Parathyroid adenoma (tissue), 2 donors: ENCODE results near the gene GPS2.

Experiments used
- H2AFZ ChIP-seq: fragments of 300-600 bp; sonication (generic); one replicate; pipeline ENCODE4 v1.7.0; 2017; ENCODE audit warnings: antibody characterized with exemption, mild to moderate bottlenecking
- H3K27ac ChIP-seq: fragments of 300-600 bp; sonication (generic); one replicate; pipeline ENCODE4 v1.7.0; 2017
- H3K27me3 ChIP-seq: fragments of 300-600 bp; sonication (generic); one replicate; pipeline ENCODE4 v1.7.0; 2017; ENCODE audit warnings: low read length; ENCODE audit not compliant: control insufficient read depth, insufficient read depth
- H3K36me3 ChIP-seq: fragments of 300-600 bp; sonication (generic); one replicate; pipeline ENCODE4 v1.7.0; 2017; ENCODE audit warnings: low read length; ENCODE audit not compliant: control insufficient read depth, insufficient read depth
- H3K4me1 ChIP-seq: fragments of 300-600 bp; sonication (generic); one replicate; pipeline ENCODE4 v1.7.0; 2017; ENCODE audit warnings: control low read depth
- H3K4me2 ChIP-seq: fragments of 300-600 bp; sonication (generic); one replicate; pipeline ENCODE4 v1.7.0; 2017; ENCODE audit warnings: low read length
- H3K4me3 ChIP-seq: fragments of 300-600 bp; sonication (generic); one replicate; pipeline ENCODE4 v1.7.0; 2017; ENCODE audit warnings: low read depth, low read length
- H3K79me2 ChIP-seq: fragments of 300-600 bp; sonication (generic); one replicate; pipeline ENCODE4 v1.7.0; 2017; ENCODE audit warnings: control low read depth
- H3K9ac ChIP-seq: fragments of 300-600 bp; sonication (generic); one replicate; pipeline ENCODE4 v1.7.0; 2017; ENCODE audit warnings: mild to moderate bottlenecking
- H3K9me3 ChIP-seq: fragments of 300-600 bp; sonication (generic); one replicate; pipeline ENCODE4 v1.7.0; 2017; ENCODE audit warnings: low read length; ENCODE audit not compliant: control insufficient read depth
- CTCF ChIP-seq: fragments of 300-600 bp; sonication (generic); IDR thresholded peaks from one replicate; pipeline ENCODE4 v1.7.0; 2017; ENCODE audit warnings: antibody characterized with exemption, mild to moderate bottlenecking
- donor health status: primary hyperparathyroidism.

The GPS2 gene

GRCh38 chr17:7332111-7332510 lies 17.0 kb upstream of the GPS2 start:
- H3K9me3 ChIP-seq, result no peaks in the 10 kb centered on the region
- no peak overlapping the region for H3K9ac ChIP-seq
- peaks cover 9% of the 10 kb centered on the region for H3K4me1 ChIP-seq
- TF ChIP-seq CTCF, result no peak
- H3K79me2 ChIP-seq, result no peaks in the 10 kb centered on the region
- no peak overlapping the region for H3K4me2 ChIP-seq
- no peaks in the 10 kb centered on the region for H3K36me3 ChIP-seq
- H3K27ac ChIP-seq, result no peak overlapping the region
- no peaks in the 10 kb centered on the region for H3K27me3 ChIP-seq
- H2AFZ ChIP-seq, result no peak overlapping the region
- no peak overlapping the region for H3K4me3 ChIP-seq

- Histone ChIP-seq H3K27ac (peak overlapping the region; percentile 94), H3K4me3 (no peak overlapping the region), H3K4me1 (peaks cover 9% of the 10 kb centered on the region), H3K79me2 (no peaks in the 10 kb centered on the region), H3K9me3 (no peaks in the 10 kb centered on the region), H3K36me3 (no peaks in the 10 kb centered on the region), H3K9ac (no peak overlapping the region), H3K4me2 (peak overlapping the region; percentile 96), H3K27me3 (no peaks in the 10 kb centered on the region), H2AFZ (peak overlapping the region; percentile 81)
- no peak for TF ChIP-seq CTCF
Measured at GRCh38 chr17:7330638-7331015, 15.5 kb upstream of the GPS2 start.

GRCh38 chr17:7329997-7330637 lies 15.0 kb upstream of the GPS2 start:
- Histone ChIP-seq H3K4me1 (peaks cover 9% of the 10 kb centered on the region), H3K9ac (no peak overlapping the region), H3K27ac (peak overlapping the region; percentile 94), H3K9me3 (no peaks in the 10 kb centered on the region), H3K4me2 (peak overlapping the region; percentile 96), H3K36me3 (no peaks in the 10 kb centered on the region), H2AFZ (peak overlapping the region; percentile 81), H3K4me3 (peak overlapping the region; percentile 95), H3K79me2 (no peaks in the 10 kb centered on the region), H3K27me3 (no peaks in the 10 kb centered on the region)
- no peak for TF ChIP-seq CTCF

- no peaks in the 10 kb centered on the region for H3K27me3 ChIP-seq
- H2AFZ ChIP-seq, result peak overlapping the region; percentile 81
- H3K4me1 ChIP-seq, result peaks cover 9% of the 10 kb centered on the region
- no peaks in the 10 kb centered on the region for H3K9me3 ChIP-seq
- H3K36me3 ChIP-seq, result no peaks in the 10 kb centered on the region
- H3K4me3 ChIP-seq, result peak overlapping the region; percentile 95
- TF ChIP-seq CTCF, result peak; percentile 8
- no peak overlapping the region for H3K9ac ChIP-seq
- peaks cover 2% of the 10 kb centered on the region for H3K79me2 ChIP-seq
- H3K27ac ChIP-seq, result peak overlapping the region; percentile 94
- peak overlapping the region; percentile 96 for H3K4me2 ChIP-seq
Measured at GRCh38 chr17:7329374-7329996, 14.3 kb upstream of the GPS2 start.
